ENCODE results near the gene RNGTT. TPM values are rescaled to one million over a fixed set of nuclear protein-coding genes. Genes with fewer than 3 reads are reported as not detected.

The RNGTT gene
- total RNA-seq, 2 experiments from 2014 or later, result 11.6 to 12.4 TPM

- peaks cover 30% of the 10 kb centered on the region for H3K36me3 Mint-ChIP-seq (ENCODE audit: low read depth)
- ChIA-PET CTCF (no interaction called here), POLR2A (no interaction called here)
- Histone ChIP-seq H3K4me3 (ENCODE audit: low read length) (no peak overlapping the region), H3K9me3 (ENCODE audit: control insufficient read depth in 1 of 2, insufficient read depth in 1 of 2, low read length in 2 of 2) (no peaks in the 10 kb centered on the region), H3K36me3 (ENCODE audit: insufficient read depth, low read length) (no peaks in the 10 kb centered on the region), H3K27me3 (ENCODE audit: control insufficient read depth in 1 of 2, insufficient read depth in 2 of 2, low read length in 2 of 2) (no peaks in the 10 kb centered on the region), H3K4me1 (ENCODE audit: insufficient read depth, low read length) (no peaks in the 10 kb centered on the region), H3K27ac (ENCODE audit: low read depth in 1 of 2, low read length in 2 of 2) (no peak overlapping the region)
- ATAC-seq (ENCODE audit: poor library complexity) (no peak), DNase-seq (no peak)
- H3K27me3 Mint-ChIP-seq, result no peaks in the 10 kb centered on the region
- no peak for TF ChIP-seq CTCF (IDR thresholded peaks at IDR 0.05)
- H3K4me1 Mint-ChIP-seq (ENCODE audit: low read depth), result no peaks in the 10 kb centered on the region
- H3K9me3 Mint-ChIP-seq, result no peaks in the 10 kb centered on the region
- H3K4me3 Mint-ChIP-seq, result no peak overlapping the region
- H3K27ac Mint-ChIP-seq, result no peak overlapping the region
- intact Hi-C loops (cut with DNase I, micrococcal nuclease), result no loop called here
These were observed 110.6 kb downstream of the RNGTT start for GRCh38 chr6:88852775-88853174.

GRCh38 chr6:88852000-88852399 lies 111.4 kb downstream of the RNGTT start:
- DNase-seq (no peak), ATAC-seq (ENCODE audit: poor library complexity) (no peak)
- no peak for TF ChIP-seq CTCF (IDR thresholded peaks at IDR 0.05)
- Mint-ChIP-seq H3K27me3 (no peaks in the 10 kb centered on the region), H3K27ac (no peak overlapping the region), H3K9me3 (no peaks in the 10 kb centered on the region), H3K36me3 (ENCODE audit: low read depth) (peaks cover 33% of the 10 kb centered on the region), H3K4me1 (ENCODE audit: low read depth) (no peaks in the 10 kb centered on the region), H3K4me3 (no peak overlapping the region)
- intact Hi-C loops (cut with DNase I, micrococcal nuclease), result no loop called here
- Histone ChIP-seq H3K36me3 (ENCODE audit: insufficient read depth, low read length) (no peaks in the 10 kb centered on the region), H3K27ac (ENCODE audit: low read depth in 1 of 2, low read length in 2 of 2) (no peak overlapping the region), H3K4me3 (ENCODE audit: low read length) (no peak overlapping the region), H3K4me1 (ENCODE audit: insufficient read depth, low read length) (no peaks in the 10 kb centered on the region), H3K27me3 (ENCODE audit: control insufficient read depth in 1 of 2, insufficient read depth in 2 of 2, low read length in 2 of 2) (no peaks in the 10 kb centered on the region), H3K9me3 (ENCODE audit: control insufficient read depth in 1 of 2, insufficient read depth in 1 of 2, low read length in 2 of 2) (no peaks in the 10 kb centered on the region)
- CTCF ChIA-PET, result no interaction called here
- POLR2A ChIA-PET, result no interaction called here

GRCh38 chr6:88848870-88849269 lies 114.5 kb downstream of the RNGTT start:
- POLR2A ChIA-PET, result no interaction called here
- Histone ChIP-seq H3K27me3 (ENCODE audit: control insufficient read depth in 1 of 2, insufficient read depth in 2 of 2, low read length in 2 of 2) (no peaks in the 10 kb centered on the region), H3K4me3 (ENCODE audit: low read length) (no peak overlapping the region), H3K36me3 (ENCODE audit: insufficient read depth, low read length) (peaks cover 7% of the 10 kb centered on the region), H3K9me3 (ENCODE audit: control insufficient read depth in 1 of 2, insufficient read depth in 1 of 2, low read length in 2 of 2) (no peaks in the 10 kb centered on the region), H3K4me1 (ENCODE audit: insufficient read depth, low read length) (no peaks in the 10 kb centered on the region), H3K27ac (ENCODE audit: low read depth in 1 of 2, low read length in 2 of 2) (no peak overlapping the region)
- Mint-ChIP-seq H3K4me1 (ENCODE audit: low read depth) (no peaks in the 10 kb centered on the region), H3K4me3 (no peak overlapping the region), H3K27ac (no peak overlapping the region), H3K9me3 (no peaks in the 10 kb centered on the region), H3K27me3 (no peaks in the 10 kb centered on the region), H3K36me3 (ENCODE audit: low read depth) (peaks cover 48% of the 10 kb centered on the region)
- DNase-seq (no peak), ATAC-seq (ENCODE audit: poor library complexity) (no peak)
- CTCF ChIA-PET, result no interaction called here
- intact Hi-C loops (cut with DNase I, micrococcal nuclease), result no loop called here
- no peak for TF ChIP-seq CTCF (IDR thresholded peaks at IDR 0.05)

All from CD4-positive, alpha-beta T cell (primary cell).